GM12878 (cell line): ENCODE data around the gene OLR1. TPM values are rescaled to one million over a fixed set of nuclear protein-coding genes. Genes with fewer than 3 reads are reported as not detected.

Experiments used
- ATAC-seq: fragments of 200-7000 bp; cut with Tn5 transposase; 3 replicates; pipeline ENCODE4 v1.9.1; 2020; ENCODE audit warnings: mild to moderate bottlenecking, moderate library complexity
- BruUV-seq: library from RNA; stranded (reverse); fragments of 400-500 nt; replicated peaks from 2 replicates; lab custom pipeline; 2021; lab: Mats Ljungman, UMichigan
- CTCF ChIA-PET: fragments of 300-600 bp; sonication (Branson Sonifier 250); formaldehyde crosslinking; extraction: SDS; loops from one replicate; lab custom pipeline; 2021; ENCODE audit warnings: inconsistent platforms; lab: Yijun Ruan, JAX
- POLR2A ChIA-PET: fragments of 350-600 bp; formaldehyde crosslinking; extraction: SDS; loops from one replicate; lab custom pipeline; 2021; ENCODE audit warnings: inconsistent platforms; lab: Charles Lee
- RAD21 ChIA-PET: fragments of 300-600 bp; sonication (Branson Sonifier 250); formaldehyde crosslinking; loops from one replicate; lab custom pipeline; 2023; ENCODE audit warnings: antibody characterized with exemption; ENCODE audit not compliant: unreplicated experiment; lab: Charles Lee
- SMC1A ChIA-PET: fragments of 300-600 bp; sonication (Branson Sonifier 250); formaldehyde crosslinking; loops from one replicate; lab custom pipeline; 2023; ENCODE audit not compliant: unreplicated experiment, uncharacterized antibody; lab: Charles Lee
- DNase-seq: peaks from one replicate; pipeline ENCODE4 v3.0.0-alpha.2; 2011; ENCODE audit warnings: low read depth, low spot score
- FAIRE-seq: peaks from 3 replicates; lab custom pipeline; 2011; peaks lifted over from hg19 to GRCh38; lab: Jason Lieb, UNC
- H2AFZ ChIP-seq: 2 replicates; pipeline ENCODE4 v1.6.0; 2011; ENCODE audit warnings: low read depth, low read length, control low read depth; ENCODE audit not compliant: control insufficient read depth
- H3K27ac ChIP-seq: 2 replicates; pipeline ENCODE4 v1.5.1; 2011; ENCODE audit warnings: control low read depth; ENCODE audit not compliant: control insufficient read depth, insufficient read depth
- H3K27me3 ChIP-seq, 2 experiments: replicated peaks in 1 of 2; 2 replicates each; pipeline versions ENCODE4 v1.6.0 to v1.6.1; 2011; ENCODE audit warnings: low read length in 1 of 2; ENCODE audit not compliant: control insufficient read depth in 2 of 2, insufficient read depth in 2 of 2
- H3K36me3 ChIP-seq, 2 experiments: 2 replicates each; pipeline ENCODE4 v1.5.1; 2011; ENCODE audit warnings: low read length in 1 of 2; ENCODE audit not compliant: control insufficient read depth in 2 of 2, insufficient read depth in 2 of 2
- H3K4me1 ChIP-seq: 2 replicates; pipeline ENCODE4 v1.6.1; 2011; ENCODE audit warnings: mild to moderate bottlenecking, low read length, moderate library complexity, mixed read lengths; ENCODE audit not compliant: control insufficient read depth, insufficient read depth
- H3K4me2 ChIP-seq: 2 replicates; pipeline ENCODE4 v1.6.0; 2011; ENCODE audit warnings: control low read depth; ENCODE audit not compliant: control insufficient read depth, insufficient read depth
- H3K4me3 ChIP-seq: fragments of 200-600 bp; sonication (generic); 2 replicates; pipeline ENCODE4 v1.5.1; 2016
- H3K79me2 ChIP-seq: 2 replicates; pipeline ENCODE4 v1.6.0; 2011; ENCODE audit warnings: low read length; ENCODE audit not compliant: control insufficient read depth, insufficient read depth
- H3K9ac ChIP-seq: 2 replicates; pipeline ENCODE4 v1.8.0; 2011; ENCODE audit warnings: low read length, control low read depth, mixed read lengths; ENCODE audit not compliant: control insufficient read depth, insufficient read depth
- H3K9me3 ChIP-seq: replicated peaks from 3 replicates; pipeline ENCODE4 v1.5.1; 2011; ENCODE audit warnings: mild to moderate bottlenecking, low read length; ENCODE audit not compliant: control insufficient read depth, insufficient read depth
- H4K20me1 ChIP-seq: 2 replicates; pipeline ENCODE4 v1.6.0; 2011; ENCODE audit not compliant: control insufficient read depth, insufficient read depth
- EZH2 ChIP-seq: IDR thresholded peaks from 2 replicates; pipeline ENCODE4 v1.6.1; 2012; ENCODE audit warnings: low read depth, mild to moderate bottlenecking, control low read depth, inconsistent platforms, low read length, borderline replicate concordance; ENCODE audit not compliant: control insufficient read depth
- KDM1A ChIP-seq: fragments of 200-600 bp; sonication (generic); IDR thresholded peaks from 2 replicates; pipeline ENCODE4 v1.6.1; 2016; ENCODE audit warnings: borderline replicate concordance
- NR2F1 ChIP-seq: fragments of 450-650 bp; conservative IDR thresholded peaks from 2 replicates; pipeline ENCODE4 v1.6.1; 2017; ENCODE audit warnings: mild to moderate bottlenecking
- RUNX3 ChIP-seq: IDR thresholded peaks from 2 replicates; pipeline ENCODE4 v1.6.1; 2012; ENCODE audit warnings: low read length, inconsistent platforms
- SMAD5 ChIP-seq: IDR thresholded peaks from 2 replicates; pipeline ENCODE4 v1.6.1; 2016; ENCODE audit warnings: antibody characterized with exemption, low read depth
- STAT1 ChIP-seq: fragments of 450-650 bp; conservative IDR thresholded peaks from 2 replicates; pipeline ENCODE4 v1.6.1; 2014; ENCODE audit warnings: antibody characterized with exemption, mild to moderate bottlenecking
- SUPT20H ChIP-seq: IDR thresholded peaks from 2 replicates; pipeline ENCODE4 v1.6.1; 2011; ENCODE audit warnings: low read depth, mild to moderate bottlenecking, low read length, moderate library complexity, borderline replicate concordance; ENCODE audit not compliant: control insufficient read depth
- TBL1XR1 ChIP-seq: IDR thresholded peaks from 2 replicates; pipeline ENCODE4 v1.6.1; 2012; ENCODE audit warnings: low read depth, low read length, improper control_type of control experiment
- ZBED1 ChIP-seq: IDR thresholded peaks from 2 replicates; pipeline ENCODE4 v1.6.1; 2016; ENCODE audit warnings: borderline replicate concordance
- WGBS: methylation state at CpG from one replicate; pipeline ENCODE4 v1.1.6; 2016; ENCODE audit warnings: low lambda C conversion rate; ENCODE audit not compliant: insufficient replicate concordance, insufficient coverage; ENCODE audit errors: missing lambda C conversion rate; 5-methylcytosine and 5-hydroxymethylcytosine counted together
- in situ Hi-C: fragments of 300-500 bp; cut with MboI; formaldehyde crosslinking; loops from 9 replicates; pipeline ENCODE4 v1.14.3; 2018; ENCODE audit warnings: mixed read lengths
- intact Hi-C: fragments of 100-400 bp; cut with micrococcal nuclease; formaldehyde crosslinking; loops from one replicate; pipeline ENCODE4 v1.14.2; 2022; ENCODE audit not compliant: unreplicated experiment
- polyA plus RNA-seq, 11 experiments: library from polyadenylated mRNA; depleted of rRNA in 4 of 11; unstranded in 6 of 11; stranded (reverse) in 5 of 11; fragments of >200 nt; fragmentation: Nextera tagmentation in 4 of 11; fragmentation: Illumina TruSeq in 1 of 11; extraction: Ambion mirVana in 4 of 11; extraction: Trizol in 1 of 11; gene quantifications; 1 replicate in 1 of 11; 2 replicates in 10 of 11; pipeline versions ENCODE4 v1.2.1 to v1.2.3, GENCODE V29; 2011 to 2016; ENCODE audit warnings: inconsistent platforms in 2 of 11, missing spikeins in 2 of 11, low read depth in 1 of 11
- total RNA-seq, 4 experiments: library from RNA; depleted of rRNA in 3 of 4; stranded (reverse); fragments of >200 nt in 3 of 4; fragmentation: Illumina TruSeq in 1 of 4; extraction: Trizol in 1 of 4; gene quantifications; 2 replicates each; pipeline versions ENCODE4 v1.2.1 to v1.2.3, GENCODE V29; 2013 to 2021
- TF ChIP-seq, protein P1 (sequence below): fragments of 450-650 bp; conservative IDR thresholded peaks from 2 replicates; pipeline ENCODE4 v1.6.1; 2017; ENCODE audit warnings: mild to moderate bottlenecking, moderate library complexity
- TF ChIP-seq, protein P2 (sequence below): fragments of 150-350 bp; IDR thresholded peaks from 2 replicates; pipeline ENCODE4 v1.6.1; 2016; ENCODE audit warnings: low read depth, low read length

Gene OLR1
- total and polyA plus RNA-seq, 10 of the 15 experiments (the other 5 are each of a cell fraction or from before 2014, with no cell fraction given) = 0.08 TPM; not detected in 9

DNA sequence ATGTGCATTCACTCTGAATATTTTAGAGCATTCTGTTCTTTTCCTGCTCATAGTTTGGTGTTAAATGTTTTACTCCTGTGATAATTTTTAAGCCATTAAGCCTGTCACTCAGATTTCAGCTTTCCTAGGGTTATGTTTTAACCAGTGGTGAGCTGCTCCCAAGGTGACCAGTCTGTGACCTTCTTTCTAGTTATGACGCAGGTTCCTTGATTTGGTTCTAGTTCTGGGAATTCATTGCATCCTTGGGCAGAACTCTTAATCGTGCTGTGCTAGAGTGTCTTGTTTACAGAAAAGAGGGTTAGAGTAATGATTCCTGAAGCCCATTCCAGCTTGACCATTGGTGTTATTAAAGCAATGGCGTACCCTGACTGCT, 42.9 kb upstream of the OLR1 start:
- Histone ChIP-seq H3K4me1 (peaks cover 6% of the 10 kb centered on the region; the same call in 1 of the 2 replicates), H3K79me2 (no peaks in the 10 kb centered on the region), H3K4me3 (no peak overlapping the region), H3K27ac (no peak overlapping the region), H3K9ac (no peak overlapping the region), H3K36me3 (no peaks in the 10 kb centered on the region), H4K20me1 (no peaks in the 10 kb centered on the region), H3K27me3 (peaks cover 0 to 3% of the 10 kb centered on the region in 2 experiments; a peak in 2 of 4 replicates), H3K9me3 (no peaks in the 10 kb centered on the region), H3K4me2 (peak overlapping the region; percentile 47; the same call in 1 of the 2 replicates), H2AFZ (no peak overlapping the region)
- CTCF ChIA-PET = interaction anchor here (1.0 kb wide), 1 partner anchor 21 kb away, joined by 4 read pairs; no protein-coding TSS in a partner anchor
- in situ Hi-C loops (no loop called here), intact Hi-C loops (no loop called here)
- SMC1A ChIA-PET = interaction anchor here (0.7 to 2.4 kb wide), 4 partner anchors 13 to 46 kb away, joined by 3 to 6 read pairs (median 4); no protein-coding TSS in a partner anchor
- RAD21 ChIA-PET = no interaction called here
- WGBS = 81% methylated on average over 3 of the region's 3 CpGs
- no TSS peak for BruUV-seq
- FAIRE-seq = no peak
- ATAC-seq = no peak
- TF ChIP-seq KDM1A (no peak), TBL1XR1 (no peak), STAT1 (no peak), RUNX3 (no peak), NR2F1 (no peak), ZBED1 (no peak), EZH2 (no peak), SMAD5 (no peak), SUPT20H (no peak)
- TF ChIP-seq, protein P1, sequence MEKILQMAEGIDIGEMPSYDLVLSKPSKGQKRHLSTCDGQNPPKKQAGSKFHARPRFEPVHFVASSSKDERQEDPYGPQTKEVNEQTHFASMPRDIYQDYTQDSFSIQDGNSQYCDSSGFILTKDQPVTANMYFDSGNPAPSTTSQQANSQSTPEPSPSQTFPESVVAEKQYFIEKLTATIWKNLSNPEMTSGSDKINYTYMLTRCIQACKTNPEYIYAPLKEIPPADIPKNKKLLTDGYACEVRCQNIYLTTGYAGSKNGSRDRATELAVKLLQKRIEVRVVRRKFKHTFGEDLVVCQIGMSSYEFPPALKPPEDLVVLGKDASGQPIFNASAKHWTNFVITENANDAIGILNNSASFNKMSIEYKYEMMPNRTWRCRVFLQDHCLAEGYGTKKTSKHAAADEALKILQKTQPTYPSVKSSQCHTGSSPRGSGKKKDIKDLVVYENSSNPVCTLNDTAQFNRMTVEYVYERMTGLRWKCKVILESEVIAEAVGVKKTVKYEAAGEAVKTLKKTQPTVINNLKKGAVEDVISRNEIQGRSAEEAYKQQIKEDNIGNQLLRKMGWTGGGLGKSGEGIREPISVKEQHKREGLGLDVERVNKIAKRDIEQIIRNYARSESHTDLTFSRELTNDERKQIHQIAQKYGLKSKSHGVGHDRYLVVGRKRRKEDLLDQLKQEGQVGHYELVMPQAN = no peak
- TF ChIP-seq, protein P2, sequence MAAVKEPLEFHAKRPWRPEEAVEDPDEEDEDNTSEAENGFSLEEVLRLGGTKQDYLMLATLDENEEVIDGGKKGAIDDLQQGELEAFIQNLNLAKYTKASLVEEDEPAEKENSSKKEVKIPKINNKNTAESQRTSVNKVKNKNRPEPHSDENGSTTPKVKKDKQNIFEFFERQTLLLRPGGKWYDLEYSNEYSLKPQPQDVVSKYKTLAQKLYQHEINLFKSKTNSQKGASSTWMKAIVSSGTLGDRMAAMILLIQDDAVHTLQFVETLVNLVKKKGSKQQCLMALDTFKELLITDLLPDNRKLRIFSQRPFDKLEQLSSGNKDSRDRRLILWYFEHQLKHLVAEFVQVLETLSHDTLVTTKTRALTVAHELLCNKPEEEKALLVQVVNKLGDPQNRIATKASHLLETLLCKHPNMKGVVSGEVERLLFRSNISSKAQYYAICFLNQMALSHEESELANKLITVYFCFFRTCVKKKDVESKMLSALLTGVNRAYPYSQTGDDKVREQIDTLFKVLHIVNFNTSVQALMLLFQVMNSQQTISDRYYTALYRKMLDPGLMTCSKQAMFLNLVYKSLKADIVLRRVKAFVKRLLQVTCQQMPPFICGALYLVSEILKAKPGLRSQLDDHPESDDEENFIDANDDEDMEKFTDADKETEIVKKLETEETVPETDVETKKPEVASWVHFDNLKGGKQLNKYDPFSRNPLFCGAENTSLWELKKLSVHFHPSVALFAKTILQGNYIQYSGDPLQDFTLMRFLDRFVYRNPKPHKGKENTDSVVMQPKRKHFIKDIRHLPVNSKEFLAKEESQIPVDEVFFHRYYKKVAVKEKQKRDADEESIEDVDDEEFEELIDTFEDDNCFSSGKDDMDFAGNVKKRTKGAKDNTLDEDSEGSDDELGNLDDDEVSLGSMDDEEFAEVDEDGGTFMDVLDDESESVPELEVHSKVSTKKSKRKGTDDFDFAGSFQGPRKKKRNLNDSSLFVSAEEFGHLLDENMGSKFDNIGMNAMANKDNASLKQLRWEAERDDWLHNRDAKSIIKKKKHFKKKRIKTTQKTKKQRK = no peak
- DNase-seq = no peak
- POLR2A ChIA-PET = no interaction called here
